WTC11 (cell line): ENCODE data around the gene TAF8. TPM values are rescaled to one million over a fixed set of nuclear protein-coding genes. Genes with fewer than 3 reads are reported as not detected.

Experiments used
- ATAC-seq: fragments of 200-7000 bp; cut with Tn5 transposase; 2 replicates; pipeline ENCODE4 v1.10.0; 2021; ENCODE audit warnings: mild to moderate bottlenecking, moderate library complexity
- CTCF ChIA-PET: fragments of 300-600 bp; sonication (Branson Sonifier 250); formaldehyde crosslinking; loops from one replicate; lab custom pipeline; 2021; ENCODE audit warnings: antibody characterized with exemption; lab: Charles Lee
- POLR2A ChIA-PET: fragments of 350-600 bp; sonication (Branson Sonifier 250); formaldehyde crosslinking; loops from one replicate; lab custom pipeline; 2021; ENCODE audit warnings: antibody characterized with exemption; lab: Charles Lee
- DNase-seq: peaks from one replicate; pipeline ENCODE4 v3.0.0; 2021; ENCODE audit warnings: low spot score
- H3K27ac Mint-ChIP-seq: 2 replicates; pipeline ENCODE4 v1.8.0; 2021; ENCODE audit warnings: mixed read lengths
- H3K27me3 Mint-ChIP-seq: 2 replicates; pipeline ENCODE4 v1.8.0; 2021; ENCODE audit warnings: low read depth, mild to moderate bottlenecking, moderate library complexity, mixed read lengths
- H3K36me3 Mint-ChIP-seq: 2 replicates; pipeline ENCODE4 v1.8.0; 2021; ENCODE audit warnings: mixed read lengths
- H3K4me1 Mint-ChIP-seq: 2 replicates; pipeline ENCODE4 v1.8.0; 2022; ENCODE audit warnings: mixed read lengths
- H3K4me3 Mint-ChIP-seq: 2 replicates; pipeline ENCODE4 v1.8.0; 2021; ENCODE audit warnings: mild to moderate bottlenecking, moderate library complexity, mixed read lengths
- H3K9me3 Mint-ChIP-seq: 2 replicates; pipeline ENCODE4 v1.8.0; 2021; ENCODE audit warnings: mixed read lengths
- AR ChIP-seq: fragments of 250-450 bp; sonication (Bioruptor Pico); IDR thresholded peaks from 2 replicates; pipeline ENCODE4 v1.9.0; 2021; ENCODE audit warnings: mild to moderate bottlenecking
- ATF3 ChIP-seq: sonication (generic); formaldehyde crosslinking; conservative IDR thresholded peaks from 2 replicates; pipeline ENCODE4 v1.8.1; 2022; ENCODE audit warnings: mild to moderate bottlenecking, missing genetic modification reagents
- E2F1 ChIP-seq: sonication (generic); formaldehyde crosslinking; IDR thresholded peaks from 2 replicates; pipeline ENCODE4 v1.8.0; 2022; ENCODE audit warnings: mild to moderate bottlenecking, missing genetic modification reagents
- E2F4 ChIP-seq: sonication (generic); formaldehyde crosslinking; IDR thresholded peaks from 2 replicates; pipeline ENCODE4 v1.8.1; 2022; ENCODE audit warnings: low read depth, mild to moderate bottlenecking, moderate library complexity, missing genetic modification reagents, borderline replicate concordance
- E2F5 ChIP-seq: sonication (generic); formaldehyde crosslinking; IDR thresholded peaks from 2 replicates; pipeline ENCODE4 v1.8.1; 2022; ENCODE audit warnings: mild to moderate bottlenecking, moderate library complexity, missing genetic modification reagents
- ETV6 ChIP-seq: sonication (generic); formaldehyde crosslinking; IDR thresholded peaks from 2 replicates; pipeline ENCODE4 v1.8.1; 2022; ENCODE audit warnings: mild to moderate bottlenecking, missing genetic modification reagents
- JUN ChIP-seq: sonication (generic); formaldehyde crosslinking; IDR thresholded peaks from 2 replicates; pipeline ENCODE4 v1.8.0; 2023; ENCODE audit warnings: mild to moderate bottlenecking, missing genetic modification reagents
- MXD4 ChIP-seq: fragments of 250-450 bp; sonication (Bioruptor Pico); IDR thresholded peaks from 2 replicates; pipeline ENCODE4 v1.8.0; 2021; ENCODE audit warnings: mild to moderate bottlenecking, moderate library complexity, borderline replicate concordance
- NR3C1 ChIP-seq: sonication (generic); formaldehyde crosslinking; conservative IDR thresholded peaks from 2 replicates; pipeline ENCODE4 v1.8.1; 2023; ENCODE audit warnings: low read depth, mild to moderate bottlenecking, missing genetic modification reagents
- RORB ChIP-seq: fragments of 250-450 bp; sonication (Bioruptor Pico); IDR thresholded peaks from 2 replicates; pipeline ENCODE4 v1.9.0; 2021; ENCODE audit warnings: mild to moderate bottlenecking
- SMAD4 ChIP-seq: sonication (generic); formaldehyde crosslinking; IDR thresholded peaks from 2 replicates; pipeline ENCODE4 v1.8.0; 2022; ENCODE audit warnings: mild to moderate bottlenecking, missing genetic modification reagents
- ZNF416 ChIP-seq: fragments of 250-450 bp; sonication (Bioruptor Pico); IDR thresholded peaks from 2 replicates; pipeline ENCODE4 v1.9.0; 2021; ENCODE audit warnings: mild to moderate bottlenecking, inconsistent platforms
- total RNA-seq: library from RNA; stranded (reverse); gene quantifications from 3 replicates; pipeline ENCODE4 v1.2.3, GENCODE V29; 2021

TAF8 gene
- total RNA-seq, 1 experiment from 2014 or later: 31.0 TPM

- Mint-ChIP-seq H3K9me3 (no peaks in the 10 kb centered on the region), H3K4me3 (peak overlapping the region; percentile 4; the same call in 1 of the 2 replicates), H3K27me3 (no peaks in the 10 kb centered on the region), H3K4me1 (peaks cover 54% of the 10 kb centered on the region), H3K36me3 (peaks cover 37% of the 10 kb centered on the region), H3K27ac (peak overlapping the region; percentile 75; the same call in 1 of the 2 replicates)
- CTCF ChIA-PET: interaction anchor here (0.5 to 6.4 kb wide), 3 partner anchors 29 to 323 kb away, joined by 3 to 45 read pairs (median 4); no protein-coding TSS in a partner anchor
- TF ChIP-seq E2F5 (CRISPR knock-in tag): no peak
- no peak for TF ChIP-seq MXD4 (CRISPR knock-in tag)
- no peak for TF ChIP-seq ATF3 (CRISPR knock-in tag)
- TF ChIP-seq SMAD4: no peak
- DNase-seq (no peak), ATAC-seq (no peak)
- POLR2A ChIA-PET: interaction anchor here (0.7 kb wide), 1 partner anchor 8 kb away, joined by 5 read pairs; the partner anchor contains the start of gene C6orf132
Measured at GRCh38 chr6:42133926-42134325, 83.6 kb downstream of the TAF8 start.

- Mint-ChIP-seq H3K9me3 (no peaks in the 10 kb centered on the region), H3K4me3 (no peak overlapping the region), H3K27me3 (no peaks in the 10 kb centered on the region), H3K27ac (peak overlapping the region; percentile 75), H3K4me1 (peaks cover 67% of the 10 kb centered on the region), H3K36me3 (peaks cover 27% of the 10 kb centered on the region)
- no peak for ATAC-seq
- POLR2A ChIA-PET: no interaction called here
- no peak for DNase-seq
- TF ChIP-seq E2F1 (CRISPR knock-in tag) (no peak), JUN (CRISPR knock-in tag) (no peak), E2F4 (CRISPR knock-in tag) (no peak), RORB (CRISPR knock-in tag) (no peak), ETV6 (CRISPR knock-in tag) (no peak), AR (CRISPR knock-in tag) (no peak), NR3C1 (CRISPR knock-in tag) (no peak)
- CTCF ChIA-PET: interaction anchor here (1.3 to 6.4 kb wide), 6 partner anchors 13 to 48 kb away, joined by 3 to 46 read pairs (median 13); no protein-coding TSS in a partner anchor
Measured at GRCh38 chr6:42135161-42135560, 84.8 kb downstream of the TAF8 start.

GRCh38 chr6:42135722-42136121, 85.4 kb downstream of the TAF8 start:
- no peak overlapping the region for H3K27ac Mint-ChIP-seq
- H3K36me3 Mint-ChIP-seq: peaks cover 24% of the 10 kb centered on the region
- ATAC-seq: no peak
- peaks cover 72% of the 10 kb centered on the region for H3K4me1 Mint-ChIP-seq
- no peaks in the 10 kb centered on the region for H3K9me3 Mint-ChIP-seq
- POLR2A ChIA-PET: interaction anchor here (0.7 kb wide), 1 partner anchor 1172 kb away, joined by 4 read pairs; no protein-coding TSS in a partner anchor
- no peaks in the 10 kb centered on the region for H3K27me3 Mint-ChIP-seq
- TF ChIP-seq E2F1 (CRISPR knock-in tag) (no peak), NR3C1 (CRISPR knock-in tag) (no peak), ZNF416 (CRISPR knock-in tag) (no peak)
- H3K4me3 Mint-ChIP-seq: no peak overlapping the region
- CTCF ChIA-PET: interaction anchor here (1.2 to 6.4 kb wide), 8 partner anchors 12 to 49 kb away, joined by 3 to 46 read pairs (median 9); no protein-coding TSS in a partner anchor
- no peak for DNase-seq
